ENCODE measurements around the gene UNC5B. TPM values are rescaled to one million over a fixed set of nuclear protein-coding genes. Genes with fewer than 3 reads are reported as not detected.

Gene UNC5B
- total RNA-seq, 1 experiment from 2014 or later, result 19.3 TPM

- DNase-seq (ENCODE audit: low read depth), result no peak
Measured at GRCh38 chr10:71343392-71343773, 131.0 kb downstream of the UNC5B start.

- no peak for DNase-seq (ENCODE audit: low read depth)
Measured at GRCh38 chr10:71344154-71344925, 132.0 kb downstream of the UNC5B start.

DNA sequence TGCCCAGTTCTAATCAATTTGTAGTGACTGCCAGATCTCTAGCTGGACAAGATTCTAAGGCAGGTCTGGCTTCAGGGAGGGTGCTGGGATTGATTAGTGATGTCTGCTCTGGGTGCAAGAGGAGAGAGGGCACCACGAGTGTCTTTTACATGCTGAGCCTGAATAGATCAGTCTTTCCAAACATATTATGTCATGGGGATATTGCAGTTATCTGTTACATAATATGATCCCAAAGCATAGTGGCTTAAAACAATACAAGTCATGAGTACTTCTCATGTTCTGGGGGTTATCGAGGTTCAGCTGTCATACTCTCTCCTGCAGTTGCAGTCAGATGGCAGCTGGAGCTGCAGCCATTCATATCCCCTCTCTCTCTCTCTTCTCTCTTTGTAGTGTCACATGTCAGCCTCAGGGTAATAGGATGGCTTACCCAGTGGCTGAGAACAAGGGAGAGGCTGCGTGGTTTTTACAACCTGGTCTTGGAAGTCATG, 132.7 kb downstream of the UNC5B start:
- no peak for DNase-seq (ENCODE audit: low read depth)

DNA sequence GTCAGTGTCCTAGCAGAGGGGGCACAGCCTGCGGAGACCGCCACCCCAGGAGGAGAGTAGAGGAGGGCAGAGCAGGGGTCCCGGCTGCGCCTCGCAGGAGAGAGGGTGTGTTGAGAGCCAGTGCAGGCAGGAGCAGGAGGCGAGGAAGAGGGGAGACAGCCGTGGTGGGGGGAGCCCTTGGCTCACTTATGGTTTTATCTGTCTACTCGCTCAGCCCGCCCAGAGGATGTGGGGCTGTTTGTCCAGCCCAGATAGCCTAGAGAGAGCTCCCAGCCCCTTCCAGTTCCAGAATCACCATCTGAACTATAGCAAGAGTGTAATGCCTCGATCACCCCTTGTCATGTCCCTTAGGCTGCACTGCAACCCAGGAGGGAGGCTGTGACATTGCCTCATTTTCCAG, 133.3 kb downstream of the UNC5B start:
- no peak for DNase-seq (ENCODE audit: low read depth)

GRCh38 chr10:71346731-71347130, 134.4 kb downstream of the UNC5B start:
- DNase-seq (ENCODE audit: low read depth), result no peak

- no peak for DNase-seq (ENCODE audit: low read depth)
Measured at GRCh38 chr10:71347587-71348395, 135.4 kb downstream of the UNC5B start.

- DNase-seq (ENCODE audit: low read depth), result no peak
Measured at GRCh38 chr10:71348850-71349249, 136.5 kb downstream of the UNC5B start.

DNA sequence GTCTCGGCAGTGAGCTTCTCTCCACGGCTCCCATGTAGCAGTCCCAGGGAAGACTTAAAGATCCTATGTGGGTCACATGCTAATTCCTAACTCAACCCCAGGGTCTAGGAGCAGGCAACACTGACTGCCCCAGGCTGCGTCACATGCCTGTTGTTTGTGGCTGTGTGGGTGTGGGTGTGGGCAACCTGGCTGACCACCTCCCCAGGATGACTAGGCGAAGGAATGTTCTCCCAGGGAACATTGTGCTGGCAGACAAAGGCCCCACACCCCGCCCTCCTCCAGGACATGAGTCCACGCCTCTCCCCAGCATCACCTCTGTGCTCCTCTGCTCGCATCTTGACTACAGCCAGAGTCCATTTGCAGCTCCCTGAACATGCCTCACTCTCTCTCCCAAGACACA, 137.0 kb downstream of the UNC5B start:
- peak; percentile 7 for DNase-seq (ENCODE audit: low read depth)

DNA sequence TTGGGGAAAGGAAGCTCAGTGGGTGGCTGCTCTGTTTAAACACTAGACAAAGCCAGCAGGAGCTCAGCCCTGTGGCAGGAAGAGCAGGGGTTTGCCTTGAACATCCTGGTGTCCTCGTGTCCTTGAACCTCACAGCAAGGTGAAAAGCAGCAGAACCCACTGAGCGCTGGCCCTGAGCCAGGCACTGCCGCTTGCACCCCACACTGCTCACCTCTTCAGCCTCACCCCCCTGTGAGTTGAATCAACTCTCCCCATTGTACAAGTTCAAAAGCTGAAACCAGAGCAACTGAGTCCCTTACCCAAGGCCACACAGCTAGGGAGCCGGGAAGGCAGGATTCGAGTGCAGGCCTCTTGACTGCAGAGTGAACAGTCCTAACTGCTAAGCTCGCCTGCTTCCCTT, 138.7 kb downstream of the UNC5B start:
- no peak for DNase-seq (ENCODE audit: low read depth)

GRCh38 chr10:71351628-71352319, 139.4 kb downstream of the UNC5B start:
- DNase-seq (ENCODE audit: low read depth), result no peak

Other genes with a start within 250 kb of the UNC5B start
- 0.39 and 1.2 TPM in 2 replicates for gene SLC29A3, start 106.7 kb downstream of the UNC5B start, total RNA-seq (2014; rRNA removed; shearing (Covaris generic))
- gene CDH23, start 184.3 kb downstream of the UNC5B start, total RNA-seq (2014; rRNA removed; shearing (Covaris generic)), result not detected in 2 replicates